Lower lobe of right lung (tissue), 2 donors: ENCODE measurements around the gene BRAT1. TPM values are rescaled to one million over a fixed set of nuclear protein-coding genes. Genes with fewer than 3 reads are reported as not detected.

Source experiments
- ATAC-seq, 2 donors: fragments of 200-7000 bp; cut with Tn5 transposase; one replicate each; pipeline ENCODE4 v1.9.1; 2020 to 2022; ENCODE audit warnings: mild to moderate bottlenecking in 2 of 2, moderate library complexity in 2 of 2
- DNase-seq: peaks from one replicate; pipeline ENCODE4 v3.0.0-alpha.2; 2020
- H3K27ac ChIP-seq: fragments of 200-600 bp; one replicate; pipeline ENCODE4 v1.8.0; 2022
- H3K27me3 ChIP-seq: fragments of 200-600 bp; one replicate; pipeline ENCODE4 v1.8.0; 2022; ENCODE audit warnings: low read depth
- H3K36me3 ChIP-seq: fragments of 200-600 bp; one replicate; pipeline ENCODE4 v1.8.0; 2022; ENCODE audit warnings: mild to moderate bottlenecking
- H3K4me1 ChIP-seq: fragments of 200-600 bp; one replicate; pipeline ENCODE4 v1.8.0; 2022
- H3K4me3 ChIP-seq: fragments of 200-600 bp; one replicate; pipeline ENCODE4 v1.8.0; 2022; ENCODE audit warnings: mild to moderate bottlenecking
- H3K9me3 ChIP-seq: fragments of 200-600 bp; one replicate; pipeline ENCODE4 v1.8.0; 2022
- intact Hi-C: fragments of 100-400 bp; cut with DNase I; formaldehyde crosslinking; loops from one replicate; pipeline ENCODE4 v1.11.0; 2022
- microRNA-seq: library from miRNA; unstranded; fragments of <30 nt; microRNA quantifications from one replicate; pipeline ENCODE4 v1.2.0, GENCODE V29; 2020; ENCODE audit warnings: borderline number of aligned reads
- total RNA-seq: library from RNA; stranded (reverse); fragmentation: NEBNext Ultra II Directional; extraction: Animal tissue kit (Norgen Biotek cat#: 25700); gene quantifications from one replicate; pipeline ENCODE4 v1.2.1, GENCODE V29; 2021
- TF ChIP-seq, protein P1 (sequence below): fragments of 200-600 bp; IDR thresholded peaks from one replicate; pipeline ENCODE4 v1.8.0; 2022; ENCODE audit warnings: antibody characterized with exemption, mild to moderate bottlenecking
- donor health status: DM: no; HTN: yes; CAD: no; lungs with severe emphysema.

BRAT1 gene
- total RNA-seq, 1 donor from 2014 or later = 24.4 TPM

DNA sequence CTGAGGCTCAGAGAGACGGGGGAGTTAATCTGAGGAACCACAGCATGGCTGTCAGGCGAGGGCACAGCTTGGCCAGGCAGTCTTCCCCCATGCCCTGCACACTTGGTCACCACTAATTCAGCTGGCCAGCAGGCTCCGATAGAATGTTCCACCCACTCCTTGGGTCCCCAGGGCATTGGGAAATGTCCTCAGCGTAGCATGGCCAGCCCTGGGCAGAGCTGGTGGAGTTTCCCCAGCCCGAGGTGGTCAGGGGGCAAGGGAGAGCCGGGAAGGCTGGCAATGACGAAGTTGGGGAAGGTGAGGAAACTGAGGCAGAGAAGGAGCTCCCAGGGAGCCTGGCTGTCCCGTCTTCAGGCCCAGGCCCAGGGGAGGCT, 67.1 kb downstream of the BRAT1 start:
- no peaks in the 10 kb centered on the region for H3K36me3 ChIP-seq
- TF ChIP-seq, protein P1, sequence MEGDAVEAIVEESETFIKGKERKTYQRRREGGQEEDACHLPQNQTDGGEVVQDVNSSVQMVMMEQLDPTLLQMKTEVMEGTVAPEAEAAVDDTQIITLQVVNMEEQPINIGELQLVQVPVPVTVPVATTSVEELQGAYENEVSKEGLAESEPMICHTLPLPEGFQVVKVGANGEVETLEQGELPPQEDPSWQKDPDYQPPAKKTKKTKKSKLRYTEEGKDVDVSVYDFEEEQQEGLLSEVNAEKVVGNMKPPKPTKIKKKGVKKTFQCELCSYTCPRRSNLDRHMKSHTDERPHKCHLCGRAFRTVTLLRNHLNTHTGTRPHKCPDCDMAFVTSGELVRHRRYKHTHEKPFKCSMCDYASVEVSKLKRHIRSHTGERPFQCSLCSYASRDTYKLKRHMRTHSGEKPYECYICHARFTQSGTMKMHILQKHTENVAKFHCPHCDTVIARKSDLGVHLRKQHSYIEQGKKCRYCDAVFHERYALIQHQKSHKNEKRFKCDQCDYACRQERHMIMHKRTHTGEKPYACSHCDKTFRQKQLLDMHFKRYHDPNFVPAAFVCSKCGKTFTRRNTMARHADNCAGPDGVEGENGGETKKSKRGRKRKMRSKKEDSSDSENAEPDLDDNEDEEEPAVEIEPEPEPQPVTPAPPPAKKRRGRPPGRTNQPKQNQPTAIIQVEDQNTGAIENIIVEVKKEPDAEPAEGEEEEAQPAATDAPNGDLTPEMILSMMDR = no peak
- peaks cover 4% of the 10 kb centered on the region for H3K27me3 ChIP-seq
- H3K4me3 ChIP-seq = no peak overlapping the region
- ATAC-seq (no peak), DNase-seq (no peak)
- H3K4me1 ChIP-seq = peaks cover 30% of the 10 kb centered on the region
- intact Hi-C loops = no loop called here
- no peaks in the 10 kb centered on the region for H3K9me3 ChIP-seq
- H3K27ac ChIP-seq = no peak overlapping the region

Small RNAs within 50 kb of the gene (microRNA-seq; reads per million reads assigned to microRNA genes)
- gene MIR4648 = not detected

Other genes starting within 250 kb of the BRAT1 start
- gene SNX8, start 241.1 kb downstream of the BRAT1 start, total RNA-seq = 43.1 TPM
- gene EIF3B, start 200.7 kb downstream of the BRAT1 start, total RNA-seq = 89.5 TPM
- 29.2 TPM for gene CHST12, start 151.9 kb downstream of the BRAT1 start, total RNA-seq
- gene GRIFIN, start 79.1 kb downstream of the BRAT1 start, total RNA-seq = not detected
- gene LFNG, start 35.8 kb downstream of the BRAT1 start, total RNA-seq = 42.6 TPM
- gene IQCE, start 3.5 kb upstream of the BRAT1 start, total RNA-seq = 32.0 TPM
- gene TTYH3, start 76.5 kb upstream of the BRAT1 start, total RNA-seq = 51.7 TPM
- 0.47 TPM for gene AMZ1, start 132.7 kb upstream of the BRAT1 start, total RNA-seq